Nephron (organoid): ENCODE measurements around the gene ARID3B.

ENCODE experiments used
- H3K27ac Mint-ChIP-seq, 3 experiments: 2 replicates each; pipeline ENCODE4 v1.8.0; 2020; ENCODE audit warnings: mixed read lengths in 3 of 3, mild to moderate bottlenecking in 2 of 3, moderate library complexity in 1 of 3
- H3K27me3 Mint-ChIP-seq: 2 replicates; pipeline ENCODE4 v1.8.0; 2021; ENCODE audit warnings: low read depth, mild to moderate bottlenecking, moderate library complexity, mixed read lengths
- H3K36me3 Mint-ChIP-seq: 2 replicates; pipeline ENCODE4 v1.8.0; 2020; ENCODE audit warnings: low read depth, mixed read lengths
- H3K4me1 Mint-ChIP-seq: 2 replicates; pipeline ENCODE4 v1.8.0; 2020; ENCODE audit warnings: mixed read lengths
- H3K4me3 Mint-ChIP-seq, 3 experiments: 2 replicates each; pipeline ENCODE4 v1.8.0; 2020; ENCODE audit warnings: mild to moderate bottlenecking in 3 of 3, mixed read lengths in 3 of 3, moderate library complexity in 2 of 3
- H3K9me3 Mint-ChIP-seq: 2 replicates; pipeline ENCODE4 v1.8.0; 2020; ENCODE audit warnings: mixed read lengths
- TF ChIP-seq, protein P1 (sequence below), 3 experiments: fragments of 200-600 bp; sonication (generic); IDR thresholded peaks; one replicate each; pipeline ENCODE4 v1.5.0; 2021; ENCODE audit warnings: antibody characterized with exemption in 3 of 3; ENCODE audit not compliant: unreplicated experiment in 3 of 3

Gene ARID3B

DNA sequence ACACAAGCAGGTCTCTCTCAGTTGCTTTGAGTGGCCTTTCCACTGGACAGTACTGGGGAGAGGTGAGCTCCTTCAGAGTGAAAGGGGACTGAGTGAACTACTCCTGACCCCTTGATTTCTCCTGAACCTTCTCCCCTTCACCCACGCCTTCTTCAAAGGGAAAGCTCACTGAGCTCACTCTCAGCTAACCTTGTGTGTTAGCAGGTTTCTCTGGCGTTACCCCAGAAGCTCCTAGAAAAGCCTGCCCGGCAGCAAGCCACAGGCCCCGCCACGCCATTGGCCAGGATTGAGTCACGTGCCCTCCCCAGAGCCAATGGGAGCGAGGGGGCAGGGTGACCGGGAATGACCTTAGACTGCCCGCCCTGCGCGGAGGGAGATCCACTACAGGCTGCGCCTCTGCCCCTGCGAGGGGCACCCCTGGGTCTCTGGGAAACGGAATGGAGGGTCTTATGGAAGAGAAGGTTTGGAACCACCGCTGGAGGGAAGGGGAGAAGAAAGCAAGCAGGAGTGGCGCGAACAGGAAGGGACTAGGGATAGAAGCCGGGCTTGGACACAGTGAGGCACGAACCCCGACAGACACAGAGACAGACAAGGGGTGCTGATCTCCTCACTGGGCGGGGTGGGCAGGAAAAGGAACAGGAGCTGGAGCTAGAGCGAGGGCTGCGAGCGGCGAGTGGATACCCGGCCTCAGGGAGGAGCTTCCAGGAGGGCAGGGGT lies 57.3 kb downstream of the ARID3B start:
- Mint-ChIP-seq H3K9me3 (no peaks in the 10 kb centered on the region), H3K36me3 (peaks cover 35% of the 10 kb centered on the region), H3K4me1 (peaks cover 10% of the 10 kb centered on the region), H3K27ac (peak overlapping the region; percentile 83 to 91 (median 90)), H3K27me3 (no peaks in the 10 kb centered on the region), H3K4me3 (peak overlapping the region; percentile 88 to 90 (median 89))
- TF ChIP-seq, protein P1, sequence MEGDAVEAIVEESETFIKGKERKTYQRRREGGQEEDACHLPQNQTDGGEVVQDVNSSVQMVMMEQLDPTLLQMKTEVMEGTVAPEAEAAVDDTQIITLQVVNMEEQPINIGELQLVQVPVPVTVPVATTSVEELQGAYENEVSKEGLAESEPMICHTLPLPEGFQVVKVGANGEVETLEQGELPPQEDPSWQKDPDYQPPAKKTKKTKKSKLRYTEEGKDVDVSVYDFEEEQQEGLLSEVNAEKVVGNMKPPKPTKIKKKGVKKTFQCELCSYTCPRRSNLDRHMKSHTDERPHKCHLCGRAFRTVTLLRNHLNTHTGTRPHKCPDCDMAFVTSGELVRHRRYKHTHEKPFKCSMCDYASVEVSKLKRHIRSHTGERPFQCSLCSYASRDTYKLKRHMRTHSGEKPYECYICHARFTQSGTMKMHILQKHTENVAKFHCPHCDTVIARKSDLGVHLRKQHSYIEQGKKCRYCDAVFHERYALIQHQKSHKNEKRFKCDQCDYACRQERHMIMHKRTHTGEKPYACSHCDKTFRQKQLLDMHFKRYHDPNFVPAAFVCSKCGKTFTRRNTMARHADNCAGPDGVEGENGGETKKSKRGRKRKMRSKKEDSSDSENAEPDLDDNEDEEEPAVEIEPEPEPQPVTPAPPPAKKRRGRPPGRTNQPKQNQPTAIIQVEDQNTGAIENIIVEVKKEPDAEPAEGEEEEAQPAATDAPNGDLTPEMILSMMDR (IDR thresholded peaks at IDR 0.05; ENCODE audit: unreplicated experiment in 3 of 3) = no peak

DNA sequence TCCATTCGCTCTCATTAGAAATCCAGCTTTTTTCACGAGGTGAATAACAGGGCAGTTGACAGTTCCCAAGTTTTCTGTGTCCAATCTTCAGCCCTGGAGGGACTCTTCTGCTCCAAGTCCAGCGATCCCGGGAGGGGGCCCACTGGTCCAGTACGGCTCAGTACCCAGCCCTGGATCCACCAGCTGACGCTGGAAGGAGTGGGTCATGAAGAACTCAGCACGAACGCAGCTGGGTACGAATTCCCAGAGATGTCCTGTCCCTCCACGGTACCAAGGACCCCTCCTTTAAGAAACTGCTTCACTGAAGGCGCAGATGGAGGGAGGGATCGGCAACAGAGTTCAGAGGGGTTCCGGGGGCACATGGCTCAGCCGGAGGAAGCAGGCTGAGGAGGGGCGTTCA lies 58.1 kb downstream of the ARID3B start:
- TF ChIP-seq, protein P1 (IDR thresholded peaks at IDR 0.05; ENCODE audit: unreplicated experiment in 3 of 3) = no peak
- H3K27ac Mint-ChIP-seq = no peak overlapping the region

DNA sequence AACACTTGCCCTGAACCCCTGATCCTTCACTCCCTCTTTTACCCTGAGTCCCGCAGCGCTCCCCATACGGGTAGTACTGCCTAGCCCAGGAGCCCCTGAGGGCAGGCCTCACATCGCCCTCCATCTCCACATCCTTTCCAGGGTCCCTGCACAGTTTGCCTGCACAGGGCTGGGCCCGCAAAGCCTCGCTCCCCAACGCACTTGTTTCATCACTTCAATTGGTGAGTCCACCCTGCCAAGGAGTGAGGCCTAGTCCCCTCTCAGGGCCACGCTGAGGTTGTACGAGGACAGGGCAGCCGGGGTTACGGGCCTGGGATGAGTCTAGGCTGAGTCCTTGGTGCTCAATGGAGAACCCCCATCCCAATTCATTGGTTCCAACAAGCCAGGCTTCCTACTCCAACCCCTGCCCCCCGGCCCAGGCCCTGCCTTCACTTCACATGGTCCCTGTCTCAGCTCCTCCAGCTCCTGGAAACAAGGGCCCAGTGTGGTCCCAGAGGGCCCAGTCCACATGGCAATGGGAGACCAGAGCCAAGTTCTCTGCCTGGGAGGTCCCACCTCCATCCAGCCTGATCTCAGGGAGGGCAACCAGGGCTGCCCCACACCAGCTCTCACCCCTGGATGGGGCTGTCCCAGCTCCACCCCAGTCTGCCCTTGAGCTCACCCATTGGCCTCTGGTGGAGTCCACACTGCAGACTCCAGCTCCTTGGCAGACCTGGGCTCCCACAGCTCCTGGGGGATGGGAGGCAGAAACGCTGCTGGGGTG lies 62.2 kb downstream of the ARID3B start:
- TF ChIP-seq, protein P1 (IDR thresholded peaks at IDR 0.05; ENCODE audit: unreplicated experiment in 3 of 3) = no peak
- peaks cover 8% of the 10 kb centered on the region for H3K27me3 Mint-ChIP-seq
- H3K4me1 Mint-ChIP-seq = peaks cover 5% of the 10 kb centered on the region
- H3K4me3 Mint-ChIP-seq = no peak overlapping the region
- peaks cover 10% of the 10 kb centered on the region for H3K36me3 Mint-ChIP-seq
- H3K27ac Mint-ChIP-seq = no peak overlapping the region
- no peaks in the 10 kb centered on the region for H3K9me3 Mint-ChIP-seq

More for the DNA sequence above, 58.1 kb downstream of the ARID3B start:
- Mint-ChIP-seq H3K4me1 (peaks cover 10% of the 10 kb centered on the region), H3K27me3 (no peaks in the 10 kb centered on the region), H3K36me3 (peaks cover 30% of the 10 kb centered on the region), H3K4me3 (no peak overlapping the region), H3K9me3 (no peaks in the 10 kb centered on the region)

DNA sequence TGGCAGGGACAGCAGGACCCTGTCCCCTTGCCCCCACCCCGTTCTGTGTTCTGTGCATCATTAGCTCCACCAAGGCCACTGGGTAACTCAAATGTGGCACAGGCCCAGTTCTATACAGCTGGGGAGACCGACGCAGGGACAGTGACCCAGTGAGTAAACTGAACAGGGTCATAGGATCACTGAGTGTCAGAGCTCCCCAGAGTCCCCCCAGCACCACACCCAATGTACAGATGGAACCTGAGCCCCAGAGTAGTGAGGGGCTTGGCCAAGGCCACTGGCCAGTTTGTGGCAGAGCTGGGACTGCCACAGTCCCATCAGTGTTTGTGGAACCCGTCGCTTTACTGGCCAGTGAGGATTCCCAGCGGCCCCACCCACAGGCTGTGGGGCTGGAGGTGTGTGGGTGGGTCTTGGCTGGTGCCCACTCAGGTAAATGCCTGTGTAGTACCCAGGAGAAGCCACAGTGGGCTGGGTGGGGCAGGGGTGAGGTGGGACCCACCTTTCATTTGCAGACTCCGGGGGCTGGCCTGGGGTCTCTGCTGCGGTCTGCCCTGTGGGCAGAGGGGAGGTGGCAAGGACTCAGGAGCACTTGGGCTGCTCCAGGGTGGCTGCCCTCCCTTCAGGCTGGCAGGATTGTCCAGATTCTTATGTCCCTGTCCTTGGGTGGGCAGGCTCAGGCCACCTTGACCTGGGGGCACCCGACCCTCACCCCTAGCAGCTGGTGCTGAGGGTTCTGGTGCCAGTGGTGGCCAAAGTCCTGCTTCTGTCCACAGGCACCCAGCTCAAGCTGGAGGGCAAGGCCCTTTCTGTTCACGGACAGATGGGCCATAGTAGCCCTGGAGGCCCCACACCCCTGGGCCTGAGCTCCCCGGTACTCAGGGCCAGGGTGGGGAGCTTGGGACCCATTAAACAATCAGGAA lies 63.0 kb downstream of the ARID3B start:
- TF ChIP-seq, protein P1 (IDR thresholded peaks at IDR 0.05; ENCODE audit: unreplicated experiment in 3 of 3) = no peak
- Mint-ChIP-seq H3K4me1 (no peaks in the 10 kb centered on the region), H3K36me3 (peaks cover 2% of the 10 kb centered on the region), H3K9me3 (no peaks in the 10 kb centered on the region), H3K27me3 (peaks cover 8% of the 10 kb centered on the region), H3K4me3 (no peak overlapping the region), H3K27ac (no peak overlapping the region)

DNA sequence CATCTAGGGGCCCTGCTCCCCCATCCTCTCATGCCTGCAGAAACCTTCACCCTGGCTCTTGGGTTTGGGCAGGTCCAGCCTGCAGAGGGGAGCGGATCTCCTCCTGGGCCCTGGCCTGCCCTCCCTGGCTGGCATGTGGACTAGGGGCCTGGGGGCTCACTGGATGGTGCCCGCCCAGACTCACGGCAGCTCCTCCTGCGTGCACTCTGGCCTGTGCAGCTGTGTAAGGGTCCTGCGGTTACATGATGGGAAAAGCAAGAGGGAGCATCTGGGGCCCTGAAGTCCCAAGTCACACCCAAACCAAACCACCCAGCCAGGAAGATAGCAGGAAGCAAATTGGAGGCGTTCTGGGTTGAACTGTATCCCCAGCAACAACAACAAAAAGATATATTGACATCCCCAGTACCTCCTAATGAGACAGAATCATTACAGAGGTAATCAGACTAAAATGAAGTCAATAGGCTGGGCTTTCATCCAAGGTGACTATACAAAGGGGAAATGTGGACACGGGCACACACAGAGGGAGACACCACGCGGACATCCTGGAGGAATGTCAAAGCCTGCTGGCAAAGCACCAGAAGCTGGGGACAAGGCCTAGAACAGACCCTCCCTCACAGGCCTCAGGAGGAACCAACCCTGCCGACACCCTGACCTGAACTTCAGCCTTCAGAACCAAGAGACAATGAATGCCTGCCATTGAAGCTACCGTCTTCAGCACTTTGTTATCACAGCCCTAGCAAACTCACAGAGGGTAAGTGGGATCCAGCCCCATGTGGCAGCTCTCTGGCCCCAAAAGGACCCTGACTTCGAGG lies 64.2 kb downstream of the ARID3B start:
- TF ChIP-seq, protein P1 (IDR thresholded peaks at IDR 0.05; ENCODE audit: unreplicated experiment in 3 of 3) = no peak
- H3K27ac Mint-ChIP-seq = no peak overlapping the region
- H3K9me3 Mint-ChIP-seq = no peaks in the 10 kb centered on the region
- H3K4me1 Mint-ChIP-seq = no peaks in the 10 kb centered on the region
- H3K4me3 Mint-ChIP-seq = no peak overlapping the region
- H3K36me3 Mint-ChIP-seq = no peaks in the 10 kb centered on the region
- peaks cover 8% of the 10 kb centered on the region for H3K27me3 Mint-ChIP-seq
